ENCODE data around the gene SAMD4B.

The SAMD4B gene

GRCh38 chr19:39341719-39342604, at the start of gene SAMD4B:
Gene SAMD4B, plus strand, starts transcription at chr19:39342421. Its CDS starts 14,473 bp downstream, at chr19:39356894.
- H3K27ac ChIP-seq, result peak within 1 kb of the TSS; percentile 67
- no peak for TF ChIP-seq ZFX (IDR thresholded peaks at IDR 0.05; ENCODE audit: borderline replicate concordance)
- TF ChIP-seq CTCF (IDR thresholded peaks at IDR 0.05), result peak; percentile 88

- H3K27ac ChIP-seq, result no peak overlapping the region
- TF ChIP-seq CTCF (IDR thresholded peaks at IDR 0.05) (no peak), ZFX (IDR thresholded peaks at IDR 0.05; ENCODE audit: borderline replicate concordance) (no peak)
Observed at GRCh38 chr19:39293394-39293793, 48.8 kb upstream of the SAMD4B start.

GRCh38 chr19:39296055-39296645, 46.1 kb upstream of the SAMD4B start, which contains the start of gene IFNL1:
Gene IFNL1, plus strand, starts transcription at chr19:39296407. Its CDS starts 15 bp downstream, at chr19:39296422.
- no peak for TF ChIP-seq ZFX (IDR thresholded peaks at IDR 0.05; ENCODE audit: borderline replicate concordance)
- no peak for TF ChIP-seq CTCF (IDR thresholded peaks at IDR 0.05)
- H3K27ac ChIP-seq, result no peak within 1 kb of the TSS

- TF ChIP-seq ZFX (IDR thresholded peaks at IDR 0.05; ENCODE audit: borderline replicate concordance) (no peak), CTCF (IDR thresholded peaks at IDR 0.05) (no peak)
- no peak overlapping the region for H3K27ac ChIP-seq
Observed at GRCh38 chr19:39296906-39297305, 45.3 kb upstream of the SAMD4B start.

- TF ChIP-seq CTCF (IDR thresholded peaks at IDR 0.05) (no peak), ZFX (IDR thresholded peaks at IDR 0.05; ENCODE audit: borderline replicate concordance) (no peak)
- no peak overlapping the region for H3K27ac ChIP-seq
Observed at GRCh38 chr19:39297931-39298634, 44.1 kb upstream of the SAMD4B start.

- TF ChIP-seq ZFX (IDR thresholded peaks at IDR 0.05; ENCODE audit: borderline replicate concordance) (no peak), CTCF (IDR thresholded peaks at IDR 0.05) (no peak)
Observed at GRCh38 chr19:39299404-39299803, 42.8 kb upstream of the SAMD4B start.

More at GRCh38 chr19:39299404-39299803, 42.8 kb upstream of the SAMD4B start:
- H3K27ac ChIP-seq, result no peak overlapping the region
